Subcutaneous abdominal adipose tissue (tissue), 5 donors: Measurements from ENCODE around the gene DBNL.
A peak's percentile ranks its signal among the peaks of the same experiment; 100 is the strongest.

Experiments
- H3K27ac ChIP-seq: one replicate; pipeline ENCODE4 v1.7.0; 2013; ENCODE audit warnings: low read depth, mild to moderate bottlenecking, inconsistent platforms, low read length, moderate library complexity
- H3K27me3 ChIP-seq, 5 donors: one replicate each; pipeline ENCODE4 v1.7.0; 2013; ENCODE audit warnings: low read length in 5 of 5, inconsistent platforms in 1 of 5; ENCODE audit not compliant: control insufficient read depth in 5 of 5, insufficient read depth in 4 of 5
- H3K36me3 ChIP-seq, 5 donors: one replicate each; pipeline ENCODE4 v1.7.0; 2013; ENCODE audit warnings: low read length in 5 of 5; ENCODE audit not compliant: control insufficient read depth in 5 of 5, insufficient read depth in 5 of 5
- H3K4me1 ChIP-seq, 5 donors: one replicate each; pipeline ENCODE4 v1.7.0; 2013; ENCODE audit warnings: low read length in 5 of 5, mild to moderate bottlenecking in 3 of 5, moderate library complexity in 1 of 5; ENCODE audit not compliant: control insufficient read depth in 5 of 5, insufficient read depth in 5 of 5
- H3K4me3 ChIP-seq, 5 donors: one replicate each; pipeline ENCODE4 v1.7.0; 2013; ENCODE audit warnings: low read length in 5 of 5, low read depth in 1 of 5
- H3K9ac ChIP-seq, 5 donors: one replicate each; pipeline ENCODE4 v1.7.0; 2013; ENCODE audit warnings: low read length in 5 of 5, mild to moderate bottlenecking in 4 of 5, moderate library complexity in 3 of 5
- H3K9me3 ChIP-seq, 5 donors: one replicate each; pipeline ENCODE4 v1.7.0; 2013; ENCODE audit warnings: low read length in 5 of 5; ENCODE audit not compliant: control insufficient read depth in 5 of 5
- donor health status: healthy.
- donor health status: healthy.
- donor health status: healthy.
- donor health status: healthy.
- donor health status: healthy.

Gene DBNL

GRCh38 chr7:44067064-44067951 is 22.8 kb downstream of the DBNL start:
- Histone ChIP-seq H3K36me3 (peaks cover 0 to 5% (median 0%) of the 10 kb centered on the region in 5 donors), H3K9me3 (no peaks in the 10 kb centered on the region), H3K4me3 (no peak overlapping the region), H3K9ac (no peak overlapping the region), H3K4me1 (peaks cover 5 to 44% (median 34%) of the 10 kb centered on the region in 5 donors), H3K27ac (no peak overlapping the region), H3K27me3 (no peaks in the 10 kb centered on the region)

- Histone ChIP-seq H3K27ac (no peak overlapping the region), H3K9me3 (no peaks in the 10 kb centered on the region), H3K4me3 (no peak overlapping the region), H3K36me3 (peaks cover 0 to 6% (median 5%) of the 10 kb centered on the region in 5 donors), H3K4me1 (peaks cover 0 to 44% (median 33%) of the 10 kb centered on the region in 5 donors), H3K27me3 (no peaks in the 10 kb centered on the region), H3K9ac (no peak overlapping the region)
Observed at GRCh38 chr7:44068054-44068453, 23.6 kb downstream of the DBNL start.

GRCh38 chr7:44071726-44072363 is 27.3 kb downstream of the DBNL start:
- Histone ChIP-seq H3K4me3 (no peak overlapping the region), H3K4me1 (peaks cover 0 to 32% (median 15%) of the 10 kb centered on the region in 5 donors), H3K27ac (peak overlapping the region; percentile 65), H3K27me3 (no peaks in the 10 kb centered on the region), H3K9ac (no peak overlapping the region), H3K9me3 (no peaks in the 10 kb centered on the region), H3K36me3 (peaks cover 3 to 44% (median 38%) of the 10 kb centered on the region in 5 donors)

GRCh38 chr7:44072364-44073231 is 28.1 kb downstream of the DBNL start:
- Histone ChIP-seq H3K27ac (peak overlapping the region; percentile 65), H3K4me1 (peaks cover 0 to 32% (median 15%) of the 10 kb centered on the region in 5 donors), H3K9me3 (no peaks in the 10 kb centered on the region), H3K27me3 (no peaks in the 10 kb centered on the region), H3K9ac (peak overlapping the region in 1 of 5 donors; percentile 52), H3K36me3 (peaks cover 3 to 51% (median 45%) of the 10 kb centered on the region in 5 donors), H3K4me3 (no peak overlapping the region)

GRCh38 chr7:44073664-44074348 is 29.3 kb downstream of the DBNL start:
- H3K36me3 ChIP-seq, result peaks cover 3 to 63% (median 57%) of the 10 kb centered on the region in 5 donors
- H3K4me3 ChIP-seq, result peak overlapping the region in 1 of 5 donors; percentile 32
- no peaks in the 10 kb centered on the region for H3K27me3 ChIP-seq
- H3K4me1 ChIP-seq, result peaks cover 0 to 32% (median 15%) of the 10 kb centered on the region in 5 donors
- H3K27ac ChIP-seq, result peak overlapping the region; percentile 65
- peak overlapping the region in 3 of 5 donors; percentile 16 to 63 (median 32) for H3K9ac ChIP-seq
- no peaks in the 10 kb centered on the region for H3K9me3 ChIP-seq

GRCh38 chr7:44074349-44074695 is 29.8 kb downstream of the DBNL start:
- Histone ChIP-seq H3K27me3 (no peaks in the 10 kb centered on the region), H3K4me1 (peaks cover 0 to 32% (median 15%) of the 10 kb centered on the region in 5 donors), H3K27ac (peak overlapping the region; percentile 65), H3K36me3 (peaks cover 3 to 68% (median 62%) of the 10 kb centered on the region in 5 donors), H3K4me3 (no peak overlapping the region), H3K9ac (peak overlapping the region in 3 of 5 donors; percentile 16 to 63 (median 32)), H3K9me3 (no peaks in the 10 kb centered on the region)

- Histone ChIP-seq H3K27ac (peak overlapping the region; percentile 65), H3K9me3 (no peaks in the 10 kb centered on the region), H3K4me3 (no peak overlapping the region), H3K36me3 (peaks cover 3 to 80% (median 74%) of the 10 kb centered on the region in 5 donors), H3K27me3 (no peaks in the 10 kb centered on the region), H3K4me1 (peaks cover 0 to 37% (median 19%) of the 10 kb centered on the region in 5 donors), H3K9ac (no peak overlapping the region)
Observed at GRCh38 chr7:44075296-44076075, 31.0 kb downstream of the DBNL start.

GRCh38 chr7:44076101-44076895 is 31.8 kb downstream of the DBNL start:
- Histone ChIP-seq H3K27me3 (no peaks in the 10 kb centered on the region), H3K9ac (no peak overlapping the region), H3K27ac (no peak overlapping the region), H3K4me3 (no peak overlapping the region), H3K4me1 (peaks cover 0 to 45% (median 27%) of the 10 kb centered on the region in 5 donors), H3K36me3 (peaks cover 3 to 84% (median 77%) of the 10 kb centered on the region in 5 donors), H3K9me3 (no peaks in the 10 kb centered on the region)
